Esophagus muscularis mucosa (tissue), 2 donors: ENCODE data around the gene SMCO2.

ENCODE experiments used
- POLR2A ChIP-seq: fragments of 450-650 bp; IDR thresholded peaks from one replicate; pipeline ENCODE4 v1.6.1; 2017; ENCODE audit warnings: antibody characterized with exemption, moderate library complexity, mild to moderate bottlenecking, low read depth
- POLR2AphosphoS5 ChIP-seq, 2 donors: sonication (generic); formaldehyde crosslinking; IDR thresholded peaks; one replicate each; pipeline ENCODE4 v1.6.1; 2017; ENCODE audit warnings: antibody characterized with exemption in 2 of 2

DNA sequence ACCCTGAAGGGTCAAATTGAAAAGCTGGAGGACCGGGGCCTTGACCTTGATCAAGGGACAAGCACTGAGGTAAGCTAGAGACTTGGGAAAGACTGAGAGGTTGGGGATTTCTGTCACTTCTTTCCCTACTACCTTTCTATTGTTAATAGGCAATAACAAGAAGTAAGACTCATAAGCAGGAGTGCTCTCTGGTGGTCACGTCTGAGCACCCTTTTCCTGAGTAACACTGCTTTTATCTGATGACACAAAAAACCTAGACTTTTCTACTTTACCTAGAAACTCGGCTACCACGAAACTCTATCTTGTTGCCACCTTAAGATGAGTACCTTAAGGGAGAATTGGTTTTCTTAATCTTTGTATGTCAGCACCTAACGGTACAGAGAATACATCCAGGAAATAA is 41.9 kb downstream of the SMCO2 start:
- TF ChIP-seq POLR2AphosphoS5 (IDR thresholded peaks at IDR 0.05) (no peak), POLR2A (no peak)
